CD4-positive, alpha-beta T cell treated with Interleukin-2 at 100 ng/mL for 4 hours (primary cell): ENCODE measurements around the gene TSEN34.
"Not testable (repeated sequence)": the region's sequence is repeated elsewhere in the genome, so short reads cannot be mapped to it uniquely, and the experiment has no call there.

Experiments
- DNase-seq: peaks from one replicate; pipeline ENCODE4 v3.0.0-alpha.2; 2020; ENCODE audit warnings: low spot score

Gene TSEN34

GRCh38 chr19:54209058-54209810 lies 18.1 kb downstream of the TSEN34 start:
- DNase-seq = no peak

GRCh38 chr19:54209811-54210494 lies 18.8 kb downstream of the TSEN34 start:
- DNase-seq = no peak

GRCh38 chr19:54211235-54211634 lies 20.1 kb downstream of the TSEN34 start:
- DNase-seq = no peak

- DNase-seq = not testable (repeated sequence)
Measured at GRCh38 chr19:54214217-54214616, 23.1 kb downstream of the TSEN34 start.

GRCh38 chr19:54214734-54215133 lies 23.6 kb downstream of the TSEN34 start:
- DNase-seq = not testable (repeated sequence)

GRCh38 chr19:54216869-54217268 lies 25.8 kb downstream of the TSEN34 start:
- no peak for DNase-seq

GRCh38 chr19:54217517-54218247 lies 26.6 kb downstream of the TSEN34 start:
- DNase-seq = not testable (repeated sequence)

- DNase-seq = no peak
Measured at GRCh38 chr19:54218259-54218658, 27.2 kb downstream of the TSEN34 start.

GRCh38 chr19:54218960-54219661 lies 28.0 kb downstream of the TSEN34 start:
- no peak for DNase-seq

GRCh38 chr19:54219702-54220101 lies 28.6 kb downstream of the TSEN34 start:
- DNase-seq = not testable (repeated sequence)

- not testable (repeated sequence) for DNase-seq
Measured at GRCh38 chr19:54221947-54222346, 30.8 kb downstream of the TSEN34 start.

GRCh38 chr19:54222474-54223276 lies 31.6 kb downstream of the TSEN34 start, which contains the start of gene LILRB3:
Gene LILRB3, minus strand, starts transcription at chr19:54223007. Its CDS starts 31 bp downstream, at chr19:54222976.
- not testable (repeated sequence) for DNase-seq

GRCh38 chr19:54223277-54223936 lies 32.3 kb downstream of the TSEN34 start:
- not testable (repeated sequence) for DNase-seq

- DNase-seq = not testable (repeated sequence)
Measured at GRCh38 chr19:54223937-54224281, 32.8 kb downstream of the TSEN34 start.

- not testable (repeated sequence) for DNase-seq
Measured at GRCh38 chr19:54224619-54225018, 33.5 kb downstream of the TSEN34 start.

- no peak for DNase-seq
Measured at GRCh38 chr19:54229146-54229545, 38.0 kb downstream of the TSEN34 start.

GRCh38 chr19:54230031-54230430 lies 38.9 kb downstream of the TSEN34 start:
- no peak for DNase-seq

GRCh38 chr19:54231077-54231931 lies 40.2 kb downstream of the TSEN34 start:
- DNase-seq = peak; percentile 88

GRCh38 chr19:54233941-54234340 lies 42.8 kb downstream of the TSEN34 start:
- DNase-seq = no peak
